H1 (cell line): Measurements from ENCODE around the gene RASSF4.
A peak's percentile ranks its signal among the peaks of the same experiment; 100 is the strongest.

ENCODE experiments used
- ATF3 ChIP-seq: IDR thresholded peaks from 2 replicates; pipeline ENCODE4 v1.6.1; 2011; ENCODE audit warnings: low read depth, mild to moderate bottlenecking, low read length; ENCODE audit not compliant: insufficient read depth
- CBX5 ChIP-seq: fragments of 300-800, 300-1000 bp; sonication (generic); IDR thresholded peaks from 2 replicates; pipeline ENCODE4 v1.7.1; 2016; ENCODE audit warnings: antibody characterized with exemption, low read length, low read depth
- CTCF ChIP-seq, 3 experiments: IDR thresholded peaks; 1 replicate in 2 of 3; 2 replicates in 1 of 3; pipeline versions ENCODE4 v1.5.1 to v1.6.1; 2011; ENCODE audit warnings: low read length in 3 of 3, mild to moderate bottlenecking in 3 of 3, inconsistent platforms in 2 of 3, low read depth in 1 of 3, moderate library complexity in 1 of 3; ENCODE audit not compliant: insufficient read depth in 1 of 3; ENCODE audit errors: control extremely low read depth in 1 of 3
- E2F6 ChIP-seq: IDR thresholded peaks from 2 replicates; pipeline ENCODE4 v1.6.1; 2012; ENCODE audit warnings: inconsistent platforms
- EP300 ChIP-seq, 2 experiments: IDR thresholded peaks; 1 replicate in 1 of 2; 2 replicates in 1 of 2; pipeline ENCODE4 v1.6.1; 2011 to 2012; ENCODE audit warnings: low read depth in 2 of 2, low read length in 2 of 2, mild to moderate bottlenecking in 2 of 2, borderline replicate concordance in 1 of 2, inconsistent platforms in 1 of 2, moderate library complexity in 1 of 2
- EZH2 ChIP-seq: fragments of 200-600 bp; sonication (generic); IDR thresholded peaks from 2 replicates; pipeline ENCODE4 v1.7.1; 2012; ENCODE audit warnings: low read depth, mild to moderate bottlenecking, moderate library complexity, low read length, inconsistent platforms; ENCODE audit not compliant: severe bottlenecking
- MAFK ChIP-seq: IDR thresholded peaks from 2 replicates; pipeline ENCODE4 v1.6.1; 2012; ENCODE audit warnings: low read depth, mild to moderate bottlenecking, improper control_type of control experiment, low read length
- NRF1 ChIP-seq: IDR thresholded peaks from 2 replicates; pipeline ENCODE4 v1.6.1; 2011; ENCODE audit warnings: mild to moderate bottlenecking, low read depth, low read length, improper control_type of control experiment
- PHF8 ChIP-seq: fragments of 200-600 bp; sonication (generic); conservative IDR thresholded peaks from 2 replicates; pipeline ENCODE4 v1.7.1; 2012; ENCODE audit warnings: low read depth, mild to moderate bottlenecking, inconsistent platforms, low read length, moderate library complexity
- RFX5 ChIP-seq: IDR thresholded peaks from 2 replicates; pipeline ENCODE4 v1.6.1; 2011; ENCODE audit warnings: low read depth, low read length, improper control_type of control experiment, borderline replicate concordance
- SIN3A ChIP-seq, 2 experiments: IDR thresholded peaks in 1 of 2; conservative IDR thresholded peaks in 1 of 2; 2 replicates each; pipeline ENCODE4 v1.6.1; 2011 to 2012; ENCODE audit warnings: low read length in 2 of 2, improper control_type of control experiment in 1 of 2, low read depth in 1 of 2, mild to moderate bottlenecking in 1 of 2
- SP2 ChIP-seq: IDR thresholded peaks from 2 replicates; pipeline ENCODE4 v1.6.1; 2012; ENCODE audit warnings: mild to moderate bottlenecking, low read length, inconsistent platforms
- TBP ChIP-seq: IDR thresholded peaks from 2 replicates; pipeline ENCODE4 v1.6.1; 2011; ENCODE audit warnings: low read depth, low read length, improper control_type of control experiment
- USF2 ChIP-seq: IDR thresholded peaks from 2 replicates; pipeline ENCODE4 v1.6.1; 2011; ENCODE audit warnings: low read length, improper control_type of control experiment

- TF ChIP-seq EP300 (IDR thresholded peaks at IDR 0.05; ENCODE audit: borderline replicate concordance in 1 of 2, low read depth in 2 of 2, low read length in 2 of 2) (no peak), E2F6 (peak; percentile 84), EZH2 (no peak), PHF8 (peak; percentile 83), RFX5 (no peak), CTCF (IDR thresholded peaks at IDR 0.05; ENCODE audit: control extremely low read depth in 1 of 3, insufficient read depth in 1 of 3, low read depth in 1 of 3, low read length in 3 of 3) (no peak), ATF3 (no peak), SIN3A (conservative IDR thresholded peaks at IDR 0.05 in 1 of 2, IDR thresholded peaks at IDR 0.05 in 1 of 2; ENCODE audit: low read depth in 1 of 2, low read length in 2 of 2) (no peak), NRF1 (no peak), TBP (peak; percentile 68; the same call in 1 of the 2 replicates), MAFK (no peak), USF2 (no peak), SP2 (peak; percentile 59), CBX5 (no peak)
These were observed 41.3 kb downstream of the RASSF4 start, which contains the start of gene ZNF22 for GRCh38 chr10:45000752-45001380.
